PC-9 (cell line): ENCODE results near the gene LENG1. TPM values are rescaled to one million over a fixed set of nuclear protein-coding genes. Genes with fewer than 3 reads are reported as not detected.
"Not testable (repeated sequence)": the region's sequence is repeated elsewhere in the genome, so short reads cannot be mapped to it uniquely, and the experiment has no call there.

Source experiments
- BruUV-seq: library from RNA; stranded (reverse); fragments of 400-500 nt; replicated peaks from 2 replicates; lab custom pipeline; 2021; lab: Mats Ljungman, UMichigan
- CTCF ChIA-PET: fragments of 300-600 bp; sonication (Branson Sonifier 250); formaldehyde crosslinking; loops from one replicate; lab custom pipeline; 2022; ENCODE audit warnings: antibody characterized with exemption; lab: Charles Lee
- POLR2A ChIA-PET: fragments of 300-600 bp; sonication (Branson Sonifier 250); formaldehyde crosslinking; loops from one replicate; lab custom pipeline; 2022; ENCODE audit warnings: antibody characterized with exemption; ENCODE audit not compliant: unreplicated experiment; lab: Charles Lee
- DNase-seq, 2 experiments: peaks; one replicate each; pipeline versions ENCODE4 v3.0.0 to v3.0.0-alpha.2; 2015 to 2022; ENCODE audit warnings: mixed read lengths in 1 of 2
- H2AFZ ChIP-seq: fragments of 200-600 bp; sonication (generic); 2 replicates; pipeline ENCODE4 v1.8.1; 2017; ENCODE audit warnings: antibody characterized with exemption
- H3F3A ChIP-seq: fragments of 200-600 bp; sonication (generic); 2 replicates; pipeline ENCODE4 v1.8.1; 2017; ENCODE audit warnings: antibody characterized with exemption, mild to moderate bottlenecking, low read depth; ENCODE audit not compliant: insufficient read depth
- H3K27ac ChIP-seq: fragments of 200-600 bp; sonication (generic); 2 replicates; pipeline ENCODE4 v1.6.1; 2016; ENCODE audit warnings: mixed run types
- H3K27me3 ChIP-seq: fragments of 200-600 bp; sonication (generic); 2 replicates; pipeline ENCODE4 v1.6.1; 2016; ENCODE audit warnings: low read depth, mixed run types; ENCODE audit not compliant: insufficient read depth
- H3K36me3 ChIP-seq: fragments of 200-600 bp; sonication (generic); 2 replicates; pipeline ENCODE4 v1.6.1; 2016; ENCODE audit warnings: low read depth, mixed run types
- H3K4me1 ChIP-seq: fragments of 200-600 bp; sonication (generic); replicated peaks from 2 replicates; pipeline ENCODE4 v1.6.1; 2016; ENCODE audit warnings: mixed run types; ENCODE audit not compliant: insufficient read depth
- H3K4me2 ChIP-seq: fragments of 200-600 bp; sonication (generic); 2 replicates; pipeline ENCODE4 v1.6.1; 2017; ENCODE audit warnings: mixed run types
- H3K4me3 ChIP-seq: fragments of 200-600 bp; sonication (generic); 2 replicates; pipeline ENCODE4 v1.6.1; 2016; ENCODE audit warnings: mixed run types
- H3K79me2 ChIP-seq: fragments of 200-600 bp; sonication (generic); 2 replicates; pipeline ENCODE4 v1.6.1; 2017; ENCODE audit warnings: low read depth, mixed run types
- H3K9me2 ChIP-seq: fragments of 200-600 bp; sonication (generic); 2 replicates; pipeline ENCODE4 v1.8.1; 2017; ENCODE audit warnings: mild to moderate bottlenecking; ENCODE audit not compliant: insufficient read depth
- H3K9me3 ChIP-seq: fragments of 200-600 bp; sonication (generic); 2 replicates; pipeline ENCODE4 v1.8.1; 2016; ENCODE audit warnings: low read depth; ENCODE audit not compliant: insufficient read depth
- H4K20me1 ChIP-seq: fragments of 200-600 bp; sonication (generic); 2 replicates; pipeline ENCODE4 v1.8.1; 2017; ENCODE audit not compliant: insufficient read depth
- EZH2 ChIP-seq: fragments of 200-600 bp; sonication (generic); IDR thresholded peaks from 2 replicates; pipeline ENCODE4 v1.8.0; 2017; ENCODE audit warnings: antibody characterized with exemption, low read depth
- intact Hi-C: fragments of 100-400 bp; cut with micrococcal nuclease; formaldehyde crosslinking; loops from one replicate; pipeline ENCODE4 v1.10.0; 2022; ENCODE audit not compliant: unreplicated experiment
- total RNA-seq: library from RNA; stranded (reverse); gene quantifications from 2 replicates; pipeline ENCODE4 v1.2.3, GENCODE V29; 2021
- TF ChIP-seq, protein P1 (sequence below): fragments of 200-600 bp; sonication (generic); conservative IDR thresholded peaks from 2 replicates; pipeline ENCODE4 v1.6.1; 2017; ENCODE audit warnings: mixed run types, antibody characterized with exemption, mild to moderate bottlenecking, moderate library complexity

The LENG1 gene
- total RNA-seq, 1 experiment from 2014 or later: 6.7 TPM

DNA sequence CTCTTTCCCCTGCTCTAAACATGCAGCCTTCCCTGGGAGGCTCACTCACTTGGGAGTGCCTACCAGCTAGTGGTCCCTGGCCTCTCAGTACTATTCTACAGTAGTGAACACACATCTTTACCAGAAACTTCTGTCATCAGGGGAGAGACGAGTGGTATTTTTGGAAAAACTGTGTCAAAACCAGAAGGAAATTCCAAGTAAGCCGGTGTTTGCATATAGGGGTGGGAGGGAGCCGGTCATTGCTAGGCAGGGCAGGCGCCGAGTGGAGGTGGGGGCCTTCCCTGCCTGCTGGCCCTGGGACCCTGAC lies 48.1 kb upstream of the LENG1 start:
- Histone ChIP-seq H3K36me3 (peaks cover 45% of the 10 kb centered on the region), H3K9me3 (no peaks in the 10 kb centered on the region), H3K27me3 (no peaks in the 10 kb centered on the region), H2AFZ (no peak overlapping the region), H3K27ac (0 out of 2 replicates have a peak overlapping the region, but pooled peaks have one; percentile 10), H3K9me2 (no peaks in the 10 kb centered on the region), H3K4me2 (no peak overlapping the region), H3F3A (peaks cover 80% of the 10 kb centered on the region), H3K4me1 (peaks cover 57% of the 10 kb centered on the region), H3K79me2 (peaks cover 43% of the 10 kb centered on the region), H3K4me3 (no peak overlapping the region), H4K20me1 (peaks cover 72% of the 10 kb centered on the region)
- intact Hi-C loops: no loop called here
- ChIA-PET CTCF (no interaction called here), POLR2A (interaction anchor here (0.6 kb wide), 1 partner anchor 223 kb away, joined by 3 read pairs; no protein-coding TSS in a partner anchor)
- BruUV-seq: no TSS peak
- no peak for TF ChIP-seq EZH2
- TF ChIP-seq, protein P1, sequence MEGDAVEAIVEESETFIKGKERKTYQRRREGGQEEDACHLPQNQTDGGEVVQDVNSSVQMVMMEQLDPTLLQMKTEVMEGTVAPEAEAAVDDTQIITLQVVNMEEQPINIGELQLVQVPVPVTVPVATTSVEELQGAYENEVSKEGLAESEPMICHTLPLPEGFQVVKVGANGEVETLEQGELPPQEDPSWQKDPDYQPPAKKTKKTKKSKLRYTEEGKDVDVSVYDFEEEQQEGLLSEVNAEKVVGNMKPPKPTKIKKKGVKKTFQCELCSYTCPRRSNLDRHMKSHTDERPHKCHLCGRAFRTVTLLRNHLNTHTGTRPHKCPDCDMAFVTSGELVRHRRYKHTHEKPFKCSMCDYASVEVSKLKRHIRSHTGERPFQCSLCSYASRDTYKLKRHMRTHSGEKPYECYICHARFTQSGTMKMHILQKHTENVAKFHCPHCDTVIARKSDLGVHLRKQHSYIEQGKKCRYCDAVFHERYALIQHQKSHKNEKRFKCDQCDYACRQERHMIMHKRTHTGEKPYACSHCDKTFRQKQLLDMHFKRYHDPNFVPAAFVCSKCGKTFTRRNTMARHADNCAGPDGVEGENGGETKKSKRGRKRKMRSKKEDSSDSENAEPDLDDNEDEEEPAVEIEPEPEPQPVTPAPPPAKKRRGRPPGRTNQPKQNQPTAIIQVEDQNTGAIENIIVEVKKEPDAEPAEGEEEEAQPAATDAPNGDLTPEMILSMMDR: no peak
- DNase-seq: no peak

DNA sequence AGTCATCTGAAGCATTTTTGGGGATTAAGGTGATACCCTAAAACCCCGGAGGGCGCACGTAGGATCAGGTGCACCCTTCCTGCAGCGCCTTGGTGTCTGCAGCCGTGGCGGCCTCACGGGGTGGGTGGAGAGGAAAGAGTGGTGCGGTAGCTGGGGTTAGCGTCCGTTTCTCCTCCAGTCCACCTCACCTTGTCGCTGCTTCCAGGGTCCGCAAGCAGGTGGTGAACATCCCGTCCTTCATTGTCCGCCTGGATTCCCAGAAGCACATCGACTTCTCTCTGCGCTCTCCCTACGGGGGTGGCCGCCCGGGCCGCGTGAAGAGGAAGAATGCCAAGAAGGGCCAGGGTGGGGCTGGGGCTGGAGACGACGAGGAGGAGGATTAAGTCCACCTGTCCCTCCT lies 47.7 kb upstream of the LENG1 start:
- Histone ChIP-seq H4K20me1 (peaks cover 76% of the 10 kb centered on the region), H3K36me3 (peaks cover 49% of the 10 kb centered on the region), H3K4me1 (peaks cover 62% of the 10 kb centered on the region), H3K79me2 (peaks cover 48% of the 10 kb centered on the region), H3F3A (peaks cover 84% of the 10 kb centered on the region)
- H3K27ac ChIP-seq, H3K9me2 ChIP-seq, H3K9me3 ChIP-seq, DNase-seq, H2AFZ ChIP-seq, H3K4me2 ChIP-seq, BruUV-seq, intact Hi-C loops, H3K4me3 ChIP-seq, CTCF ChIA-PET, H3K27me3 ChIP-seq: not testable (repeated sequence)
- POLR2A ChIA-PET: interaction anchor here (0.6 kb wide), 1 partner anchor 37 kb away, joined by 7 read pairs; no protein-coding TSS in a partner anchor

GRCh38 chr19:54206831-54207177 lies 47.3 kb upstream of the LENG1 start:
- no peak overlapping the region for H3K4me3 ChIP-seq
- CTCF ChIA-PET: no interaction called here
- POLR2A ChIA-PET: interaction anchor here (0.6 kb wide), 2 partner anchors 36 to 51 kb away, joined by 5 to 7 read pairs; no protein-coding TSS in a partner anchor
- peaks cover 53% of the 10 kb centered on the region for H3K36me3 ChIP-seq
- no peaks in the 10 kb centered on the region for H3K27me3 ChIP-seq
- peaks cover 88% of the 10 kb centered on the region for H3F3A ChIP-seq
- no peak for TF ChIP-seq EZH2
- TF ChIP-seq, protein P1: no peak
- H4K20me1 ChIP-seq: peaks cover 80% of the 10 kb centered on the region
- DNase-seq: no peak
- no peaks in the 10 kb centered on the region for H3K9me3 ChIP-seq
- H3K4me2 ChIP-seq: no peak overlapping the region
- no peaks in the 10 kb centered on the region for H3K9me2 ChIP-seq
- no peak overlapping the region for H2AFZ ChIP-seq
- H3K27ac ChIP-seq: no peak overlapping the region
- BruUV-seq: no TSS peak
- peaks cover 65% of the 10 kb centered on the region for H3K4me1 ChIP-seq
- intact Hi-C loops: no loop called here
- H3K79me2 ChIP-seq: peaks cover 51% of the 10 kb centered on the region
